Stimulated activated CD8-positive, alpha-beta memory T cell treated with anti-CD3 and anti-CD28 coated beads, Interleukin-2, amount 100 ng/mL, for 1 hour (primary cell): Measurements from ENCODE around the gene PLCH1.
"Not testable (repeated sequence)": the region's sequence is repeated elsewhere in the genome, so short reads cannot be mapped to it uniquely, and the experiment has no call there.

Experiments
- DNase-seq, 2 donors: peaks; one replicate each; pipeline ENCODE4 v3.0.0-alpha.2; 2020; ENCODE audit warnings: low read depth in 2 of 2

Gene PLCH1

DNA sequence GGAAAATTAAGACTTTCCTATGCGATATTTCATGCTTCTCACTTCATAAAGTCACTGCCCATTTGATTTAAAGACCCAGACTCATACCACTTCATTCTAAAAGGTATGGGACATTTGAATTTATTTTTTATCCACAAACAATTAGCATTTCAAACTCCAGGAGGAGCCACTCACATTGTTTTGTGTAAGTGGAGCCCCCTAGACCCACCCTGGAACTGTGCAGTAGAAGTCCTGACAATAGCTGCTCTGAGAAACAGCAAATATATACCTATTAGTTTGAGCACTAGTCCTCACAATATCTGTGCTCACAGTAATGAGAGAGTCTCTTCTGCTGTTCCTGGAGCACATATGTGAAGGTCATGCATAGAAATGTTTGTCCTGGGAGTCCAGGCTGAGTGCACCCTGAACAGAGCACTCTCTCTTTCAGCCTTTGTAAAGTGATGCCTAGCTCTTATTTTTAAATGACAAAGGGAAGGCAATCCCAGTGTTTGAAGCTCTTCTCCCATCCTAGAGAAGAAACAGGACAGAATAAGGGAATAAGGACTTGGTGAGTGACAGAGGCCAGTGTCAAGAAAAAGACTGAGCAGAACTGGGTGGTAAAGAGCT is 323.9 kb downstream of the PLCH1 start:
- DNase-seq, result no peak

DNA sequence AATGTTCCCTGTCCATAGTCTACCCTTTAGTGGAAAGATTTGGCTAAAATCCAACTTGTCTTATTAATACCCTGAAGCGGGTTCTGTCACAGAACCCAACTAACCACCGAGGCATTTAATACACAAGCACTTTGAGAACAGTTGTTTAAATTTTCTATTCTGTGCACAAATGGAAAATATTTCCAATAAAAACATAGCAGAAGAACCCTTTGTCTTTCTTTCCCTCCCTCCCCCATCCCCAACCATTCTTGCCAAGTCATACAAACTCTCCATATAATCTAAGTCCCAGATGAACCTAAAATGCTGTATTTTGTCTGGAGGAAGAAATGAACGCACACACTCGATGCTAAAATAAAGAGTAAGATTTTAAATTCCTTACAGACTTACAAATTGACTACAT is 324.5 kb downstream of the PLCH1 start:
- no peak for DNase-seq

DNA sequence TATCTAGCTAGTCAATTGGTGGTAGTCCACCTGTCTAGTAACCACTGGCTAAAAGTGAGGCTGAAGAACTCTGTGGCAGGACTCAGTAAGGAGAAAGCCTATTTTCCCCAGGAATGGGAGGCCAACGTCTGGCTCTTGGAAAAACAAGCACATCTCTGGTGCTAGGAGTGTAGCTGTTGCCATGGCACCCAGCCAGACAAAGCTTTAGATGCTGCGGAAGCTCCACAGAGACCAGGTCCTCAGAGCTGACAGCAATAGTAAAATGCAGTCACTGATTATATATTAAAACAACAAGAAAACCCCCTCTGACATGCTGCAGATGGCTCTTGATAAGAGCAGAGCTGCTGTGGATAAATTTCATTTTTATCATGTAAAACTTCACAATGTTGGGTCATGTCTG is 326.5 kb downstream of the PLCH1 start:
- no peak for DNase-seq

DNA sequence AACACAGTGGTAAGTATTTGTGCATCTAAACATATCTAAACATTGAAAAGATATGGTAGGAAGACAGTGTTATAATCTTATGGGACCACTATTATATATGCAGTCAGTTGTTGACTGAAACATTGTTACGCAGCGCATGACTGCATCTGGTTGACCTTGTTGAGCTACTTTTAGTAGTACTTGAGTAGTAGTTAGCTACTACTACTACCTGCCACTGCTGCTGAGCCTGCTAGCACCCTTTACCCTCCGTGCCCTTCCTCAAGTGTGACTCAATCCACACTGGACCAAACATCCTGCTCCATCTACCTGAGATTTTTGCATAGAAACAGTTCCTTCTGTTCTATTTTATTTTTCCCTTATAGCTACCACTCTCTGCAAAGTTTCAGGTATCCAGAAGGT is 327.8 kb downstream of the PLCH1 start:
- DNase-seq, result no peak

DNA sequence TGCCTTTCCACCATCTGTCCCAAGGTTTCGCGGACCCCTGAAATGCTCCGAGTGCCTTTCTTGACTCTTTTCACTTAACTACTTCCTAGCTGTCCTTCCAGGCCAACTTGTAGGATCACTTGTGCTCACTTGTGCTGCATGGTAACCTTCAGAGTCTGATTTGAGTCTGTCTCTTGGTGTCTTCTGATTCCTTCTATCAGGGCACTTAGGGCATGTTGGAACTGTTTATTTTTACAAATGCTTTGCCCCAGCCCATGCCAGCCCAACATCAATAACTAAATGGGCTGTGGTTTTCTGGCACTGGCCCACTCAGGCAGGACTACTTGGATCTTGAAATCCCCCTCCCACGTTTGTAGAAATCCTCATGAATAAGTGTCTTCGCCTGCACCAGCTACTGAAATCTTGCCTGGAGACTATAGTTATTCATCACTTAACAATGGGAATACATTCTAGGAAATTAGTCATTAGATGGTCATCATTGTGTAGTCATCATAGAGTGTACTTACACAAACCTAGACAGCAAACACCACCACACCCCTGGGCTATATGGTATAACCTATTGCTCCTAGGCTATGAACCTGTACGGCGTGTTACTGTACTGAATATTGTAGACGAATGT is 328.3 kb downstream of the PLCH1 start:
- no peak for DNase-seq

DNA sequence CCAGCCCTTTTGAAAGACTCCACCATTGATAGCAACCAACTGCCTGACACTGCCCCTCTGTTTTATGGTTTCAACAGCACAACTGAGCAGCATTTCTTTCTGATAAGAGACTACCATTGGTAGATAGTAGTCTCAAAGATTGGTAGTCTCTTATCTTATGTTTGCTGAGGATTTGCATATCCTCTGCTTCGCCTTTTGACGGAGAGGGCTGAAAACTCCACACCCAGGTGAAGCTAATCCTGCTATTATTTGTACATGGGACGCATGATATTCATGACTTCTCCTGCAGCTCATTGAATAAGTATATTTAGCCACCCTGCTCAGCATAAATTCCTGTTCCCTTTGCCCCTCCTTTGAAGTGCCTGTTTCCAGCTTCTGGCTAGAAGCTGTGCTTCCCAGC is 332.0 kb downstream of the PLCH1 start:
- no peak for DNase-seq

DNA sequence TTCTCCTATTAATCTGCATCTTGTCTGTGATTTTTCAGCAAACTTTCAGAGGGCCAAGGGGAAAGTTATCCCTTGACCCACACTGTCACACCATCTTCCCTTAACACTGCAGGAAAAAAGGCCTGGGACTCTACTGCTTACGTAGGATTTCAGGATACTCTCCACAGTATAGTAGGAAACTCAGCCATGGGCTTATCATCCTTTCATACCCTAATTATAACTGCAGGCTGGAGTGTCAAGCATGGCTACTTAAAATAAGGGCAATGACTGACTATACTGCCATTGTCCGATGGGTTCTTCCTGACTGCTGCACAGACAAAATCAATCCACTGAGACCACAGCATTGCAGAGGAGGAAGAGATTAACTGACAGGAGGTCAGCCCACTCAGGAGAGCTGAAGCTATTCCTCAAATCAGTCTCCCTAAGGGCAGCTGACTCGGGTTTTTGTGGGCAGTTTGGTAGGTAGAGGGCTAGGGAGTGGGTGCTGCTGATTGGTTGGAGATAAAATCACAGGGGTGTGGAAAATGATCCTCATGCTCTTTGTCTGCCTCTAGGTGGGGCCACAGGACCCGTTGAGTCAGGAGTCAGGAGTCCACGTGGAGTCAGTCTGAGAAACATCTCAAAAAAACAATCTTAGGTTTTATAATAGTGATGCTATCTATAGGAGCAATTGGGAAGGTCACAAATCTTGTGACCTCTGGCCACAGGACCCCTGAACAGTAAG is 333.2 kb downstream of the PLCH1 start:
- no peak for DNase-seq

DNA sequence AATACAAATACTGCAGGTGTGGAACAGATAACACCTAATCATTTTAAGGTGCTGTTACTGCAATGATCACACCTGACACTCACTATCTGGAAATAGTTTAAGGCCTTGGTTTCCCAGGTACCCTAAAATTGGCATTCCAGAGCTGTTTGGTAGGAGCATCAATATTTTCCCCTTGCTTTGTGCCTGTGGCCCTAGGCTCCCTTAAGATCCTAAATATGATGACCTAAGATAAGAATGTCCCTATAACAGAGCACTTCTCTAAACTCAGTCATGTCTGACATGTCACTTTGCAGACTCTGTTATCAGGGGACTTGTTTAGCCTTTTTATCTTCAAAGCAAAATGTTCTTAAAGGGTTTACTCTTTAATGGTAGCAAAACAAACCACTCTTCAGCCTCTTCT is 335.5 kb downstream of the PLCH1 start:
- no peak for DNase-seq

DNA sequence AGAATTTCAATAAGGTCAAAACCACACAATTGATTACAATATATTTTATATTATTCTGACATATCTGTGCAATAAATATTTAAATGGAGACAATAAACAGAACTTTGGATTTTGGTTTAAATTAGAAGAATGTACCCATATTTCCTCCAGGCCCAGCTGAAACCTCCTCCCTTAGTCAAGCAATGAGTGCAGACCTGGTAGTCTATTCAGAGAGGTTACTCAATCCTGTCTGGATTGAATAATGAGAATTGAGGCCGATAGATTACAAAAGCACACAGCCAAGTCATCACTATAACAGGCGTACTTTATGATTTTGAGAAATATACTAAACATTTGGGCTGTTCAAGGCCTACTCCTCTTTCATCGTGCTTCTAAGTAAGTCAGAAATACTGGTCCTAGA is 336.9 kb downstream of the PLCH1 start:
- no peak for DNase-seq

DNA sequence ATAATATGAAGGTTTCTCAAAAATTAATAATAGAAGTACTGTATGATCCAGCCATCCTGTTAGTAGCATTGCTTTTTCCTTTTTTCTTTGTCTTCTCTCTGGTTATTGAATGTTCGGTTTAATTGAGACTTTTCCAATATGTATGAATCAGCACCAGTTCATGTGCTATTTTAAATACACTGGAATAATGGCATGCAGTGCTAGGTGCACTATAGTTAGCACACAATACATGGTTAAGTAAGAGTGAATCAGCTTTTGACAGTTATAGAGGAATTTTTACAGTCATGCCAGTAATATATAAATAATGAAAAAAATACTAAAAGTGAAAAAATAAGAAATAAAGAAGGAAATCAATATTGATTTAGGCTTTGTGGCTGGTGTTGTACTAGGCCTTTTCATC is 337.5 kb downstream of the PLCH1 start:
- no peak for DNase-seq

DNA sequence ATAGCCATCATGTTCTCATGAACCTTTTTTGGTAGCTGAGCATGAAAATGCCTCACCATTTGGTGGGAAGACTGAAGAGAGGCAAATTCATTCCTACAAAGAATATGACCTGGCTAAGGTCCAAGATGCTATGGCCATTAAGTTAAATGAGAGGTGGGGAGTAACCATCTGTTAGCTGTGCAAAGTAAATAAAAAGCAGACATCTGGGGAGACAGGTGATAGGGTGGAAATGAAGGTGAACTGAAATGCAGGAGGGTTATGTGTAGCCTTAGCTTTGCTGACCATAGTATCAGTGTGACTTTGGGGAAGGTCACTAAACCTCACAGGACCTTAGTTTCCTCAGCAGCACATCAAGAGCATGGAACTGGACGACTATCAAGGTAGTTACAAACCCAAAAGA is 340.4 kb downstream of the PLCH1 start:
- no peak for DNase-seq

DNA sequence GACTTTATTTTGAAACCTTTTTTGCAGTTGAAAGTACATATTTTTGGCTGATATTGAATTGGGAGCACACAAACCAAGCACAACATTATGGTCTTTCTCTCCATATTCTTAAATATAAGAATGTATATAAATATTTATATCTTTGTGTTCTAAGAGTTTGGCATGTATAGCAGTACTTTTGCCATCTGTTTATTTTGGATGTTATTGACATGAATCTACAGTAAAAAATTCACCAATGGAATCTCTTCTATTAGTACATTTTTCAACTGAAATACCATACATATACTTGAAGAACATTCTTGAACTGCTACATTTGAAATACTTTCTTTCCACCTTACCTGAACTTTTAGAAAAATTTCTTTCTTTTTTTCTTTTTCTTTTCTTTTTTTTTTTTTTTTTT is 342.2 kb downstream of the PLCH1 start:
- DNase-seq, result no peak

DNA sequence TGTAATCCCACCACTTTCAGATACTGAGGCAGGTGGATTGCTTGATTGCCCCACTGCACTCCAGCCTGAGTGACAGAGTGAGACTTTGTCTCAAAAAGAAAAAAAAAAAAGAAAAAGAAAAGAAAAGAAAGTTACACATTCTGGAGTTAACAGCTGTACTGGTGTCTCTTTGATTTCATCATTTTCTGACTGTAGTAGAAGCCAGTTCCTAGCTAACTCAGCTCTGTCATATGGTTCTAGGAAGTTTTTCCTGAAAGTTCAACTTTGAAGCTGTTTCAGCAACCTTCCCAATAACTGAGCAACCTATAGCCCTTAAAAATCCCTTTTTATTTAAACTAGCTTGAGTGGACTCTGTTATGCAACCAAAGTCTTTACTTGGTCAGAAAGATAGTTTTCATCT is 346.8 kb downstream of the PLCH1 start:
- no peak for DNase-seq

DNA sequence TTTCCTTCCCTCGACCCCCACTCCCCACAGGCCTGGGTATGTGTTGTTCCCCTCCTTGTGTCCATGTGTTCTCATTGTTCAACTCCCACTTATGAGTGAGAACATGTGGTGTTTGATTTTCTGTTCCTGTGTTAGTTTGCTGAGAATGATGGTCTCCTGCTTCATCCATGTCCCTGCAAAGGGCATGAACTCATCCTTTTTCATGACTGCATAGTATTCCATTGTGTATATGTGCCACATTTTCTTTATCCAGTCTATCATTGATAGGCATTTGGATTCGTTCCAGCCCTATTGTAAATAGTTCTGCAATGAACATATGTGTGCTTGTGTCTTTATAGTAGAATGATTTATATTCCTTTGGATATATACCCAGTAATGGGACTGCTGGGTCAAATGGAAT is 350.0 kb downstream of the PLCH1 start:
- DNase-seq, result not testable (repeated sequence)

DNA sequence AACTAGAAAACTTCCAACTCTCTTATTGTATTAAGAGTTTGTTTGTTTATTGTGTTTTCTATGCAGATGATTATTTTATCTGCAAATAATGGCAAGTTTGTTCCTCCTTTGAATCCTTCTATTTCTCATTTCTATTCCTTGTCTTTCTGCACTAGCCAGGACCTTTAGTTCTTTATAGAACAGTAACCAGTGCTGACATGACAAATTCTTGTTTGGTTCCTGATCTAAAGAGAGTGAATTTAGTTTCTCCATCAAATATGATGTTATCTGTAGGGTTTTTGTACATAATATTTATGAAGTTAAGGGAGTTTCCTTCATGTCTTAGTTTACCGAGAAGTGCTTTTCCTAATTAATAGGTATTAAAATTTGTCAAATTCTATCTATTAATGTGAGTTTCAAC is 350.6 kb downstream of the PLCH1 start:
- DNase-seq, result no peak

DNA sequence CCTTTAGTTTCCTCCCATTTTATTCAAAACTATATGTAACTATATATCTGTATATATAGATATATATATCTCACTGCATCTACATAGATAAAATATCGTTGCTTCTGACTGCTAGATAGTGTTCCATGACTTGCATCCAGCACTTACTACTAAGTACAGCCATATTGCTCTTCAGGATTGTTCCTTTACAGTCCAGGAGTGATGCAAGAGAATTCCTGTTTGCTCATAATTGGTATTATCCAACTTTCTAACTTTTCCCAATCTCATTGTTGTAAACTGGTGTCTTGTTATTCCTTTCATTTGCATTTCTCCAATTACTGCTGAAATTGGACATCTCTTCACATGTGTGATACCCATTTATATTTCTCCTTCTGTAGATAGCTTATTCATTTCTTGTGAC is 351.6 kb downstream of the PLCH1 start:
- DNase-seq, result no peak

DNA sequence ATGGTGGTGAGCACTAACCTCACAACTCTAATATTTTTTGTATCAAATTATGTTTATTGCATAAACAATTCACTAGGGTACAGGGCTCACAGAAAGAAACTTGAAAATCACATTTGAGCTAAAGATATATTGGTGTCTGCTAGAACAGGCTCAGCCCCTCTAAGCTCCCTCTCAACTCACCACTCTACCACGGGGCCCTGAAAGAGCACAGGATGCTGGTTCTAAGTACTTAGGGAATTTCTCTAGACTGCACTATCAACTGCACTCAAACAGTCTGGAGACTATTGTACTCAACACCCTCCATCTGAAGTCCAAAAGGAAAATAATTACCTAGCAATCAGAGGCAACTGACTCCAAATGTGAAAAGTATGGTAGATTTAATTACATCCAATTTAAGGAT is 352.7 kb downstream of the PLCH1 start:
- DNase-seq, result no peak

DNA sequence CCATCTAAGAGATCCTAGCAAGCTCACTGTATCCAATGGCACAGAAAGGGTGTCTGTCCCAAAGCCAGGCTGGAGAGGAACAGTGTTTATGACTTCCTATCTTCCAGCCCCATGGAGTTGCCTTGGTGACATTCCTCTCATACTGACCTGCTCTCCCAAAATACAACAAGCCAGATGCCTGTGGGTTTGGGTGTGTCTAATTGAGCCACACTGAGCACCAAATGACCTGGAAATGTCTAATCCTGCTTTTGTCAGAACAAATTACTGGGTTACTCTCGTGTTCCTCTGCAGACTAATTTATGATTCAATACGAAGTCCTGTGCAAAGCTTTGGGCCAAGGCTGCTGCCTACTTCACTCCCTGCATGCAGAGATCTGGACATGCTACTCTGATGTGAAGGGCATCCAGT is 353.3 kb downstream of the PLCH1 start:
- DNase-seq, result no peak

DNA sequence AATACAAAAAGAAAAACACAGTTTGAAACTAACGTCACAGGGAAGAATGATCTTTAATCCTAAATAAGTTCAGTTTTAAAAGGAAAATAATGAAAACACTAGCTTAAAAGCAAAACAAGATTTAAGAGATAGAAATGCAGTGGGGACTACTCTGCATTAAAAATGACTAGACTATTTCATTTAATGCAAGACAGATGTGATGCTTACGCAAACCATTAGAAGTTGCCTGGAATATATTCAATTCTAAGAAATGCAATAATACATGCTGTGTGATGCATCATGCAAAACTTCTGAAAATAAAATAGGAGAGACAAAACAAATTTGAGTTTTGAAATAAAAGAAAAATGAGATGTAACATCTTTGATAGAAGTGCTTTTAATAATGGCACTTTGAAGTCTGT is 353.8 kb downstream of the PLCH1 start:
- no peak for DNase-seq

DNA sequence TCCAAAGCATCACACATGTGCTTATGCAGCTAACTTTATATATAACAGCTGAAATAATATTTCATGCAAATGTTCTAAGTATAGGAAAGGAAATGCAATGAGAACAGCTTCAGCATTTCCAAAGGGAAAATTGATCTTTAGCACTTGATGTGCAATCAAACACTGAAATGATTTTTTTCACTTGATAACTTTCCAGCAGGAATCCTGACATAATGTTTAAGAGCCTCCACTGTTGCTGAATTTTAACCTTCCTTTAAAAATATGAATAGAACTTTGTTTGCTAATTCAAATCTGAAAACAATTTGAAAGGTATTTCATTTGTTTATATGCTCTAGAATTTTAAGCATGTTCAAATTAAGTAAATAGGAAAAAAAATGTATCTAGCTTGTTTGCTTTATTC is 354.5 kb downstream of the PLCH1 start:
- no peak for DNase-seq

DNA sequence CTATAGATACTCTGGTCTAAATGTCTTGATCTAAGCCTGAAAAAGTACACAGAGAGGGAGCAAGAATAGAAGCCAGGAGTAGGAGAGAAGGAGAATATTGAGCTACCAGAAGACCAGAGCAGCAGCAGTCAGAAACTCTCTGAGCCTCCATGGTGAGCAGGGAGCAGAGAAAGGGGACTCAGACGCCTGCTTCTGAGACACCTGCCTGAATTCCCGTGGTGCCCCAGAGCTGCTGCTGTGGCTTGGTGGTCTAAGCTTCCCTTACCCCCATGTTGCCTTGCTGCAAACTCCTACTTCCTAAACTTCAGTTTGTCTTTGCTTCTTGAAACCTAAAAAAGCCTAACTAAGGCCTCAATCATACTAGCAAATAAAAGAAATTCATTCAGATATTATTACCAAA is 356.5 kb downstream of the PLCH1 start:
- DNase-seq, result no peak

DNA sequence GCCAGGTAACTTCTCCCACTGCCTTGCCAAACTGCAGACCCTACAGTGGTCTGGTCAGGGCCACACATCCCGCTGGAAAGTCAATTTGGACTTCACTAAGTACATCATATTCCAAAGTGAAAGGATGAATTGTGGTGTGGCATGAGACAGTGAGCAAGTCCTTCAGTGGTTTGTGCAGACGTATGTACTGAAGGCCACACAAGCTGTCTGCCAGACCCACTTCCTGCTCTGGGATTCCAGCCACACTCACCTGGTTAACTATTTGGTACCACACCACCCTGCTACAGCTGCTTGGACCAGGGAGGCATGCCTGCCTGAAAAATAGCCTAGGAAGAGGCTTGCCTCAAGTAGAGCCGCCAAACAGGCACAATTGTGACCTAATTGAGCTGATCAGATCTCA is 357.3 kb downstream of the PLCH1 start:
- no peak for DNase-seq

DNA sequence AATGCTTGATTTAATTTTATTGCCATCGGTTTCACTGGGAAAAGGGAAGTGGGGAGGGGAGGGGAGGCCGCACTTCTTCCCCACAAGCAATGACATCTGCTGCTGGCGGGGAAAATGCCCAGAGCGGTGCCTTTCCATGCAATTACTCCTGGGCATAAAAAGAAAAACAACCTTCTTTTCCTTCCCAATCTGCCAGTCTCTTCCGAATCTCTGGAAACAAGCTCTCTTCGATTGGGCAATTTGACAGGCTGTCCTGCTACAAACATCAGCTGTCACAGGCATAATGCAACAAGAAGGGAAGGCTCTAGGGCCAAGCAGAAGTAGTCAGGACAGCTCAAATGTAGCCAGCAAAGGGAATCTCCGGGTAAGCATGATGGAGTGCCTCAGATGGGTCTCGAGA is 358.0 kb downstream of the PLCH1 start:
- no peak for DNase-seq
